HL-60 (cell line): ENCODE measurements around the gene SLC4A8.

Source experiments
- DNase-seq, 2 experiments: peaks; one replicate each; pipeline ENCODE4 v3.0.0-alpha.2; 2010 to 2020; ENCODE audit warnings: low read depth in 1 of 2, low spot score in 1 of 2
- H3K27ac ChIP-seq: fragments of 250-450 bp; sonication (Bioruptor Pico); replicated peaks from 2 replicates; pipeline ENCODE4 v1.5.1; 2020; ENCODE audit warnings: mild to moderate bottlenecking, moderate library complexity
- H3K27me3 ChIP-seq: fragments of 250-450 bp; sonication (Bioruptor Pico); 2 replicates; pipeline ENCODE4 v1.5.1; 2021; ENCODE audit warnings: mild to moderate bottlenecking, moderate library complexity; ENCODE audit not compliant: insufficient read depth, poor library complexity, severe bottlenecking
- H3K4me3 ChIP-seq: replicated peaks from 2 replicates; pipeline ENCODE4 v1.5.1; 2011; ENCODE audit warnings: mild to moderate bottlenecking, control low read depth, low read length; ENCODE audit not compliant: insufficient read depth
- GABPA ChIP-seq: IDR thresholded peaks from 2 replicates; pipeline ENCODE4 v1.6.1; 2012; ENCODE audit warnings: low read depth
- POLR2AphosphoS5 ChIP-seq: IDR thresholded peaks from 2 replicates; pipeline ENCODE4 v1.6.1; 2012; ENCODE audit warnings: low read depth
- SPI1 ChIP-seq: IDR thresholded peaks from 2 replicates; pipeline ENCODE4 v1.6.1; 2012; ENCODE audit warnings: low read depth, mild to moderate bottlenecking, borderline replicate concordance
- TF ChIP-seq, protein P1 (sequence below): IDR thresholded peaks from one replicate; pipeline ENCODE4 v1.5.1; 2011; ENCODE audit warnings: low read length, control low read depth, inconsistent platforms; ENCODE audit not compliant: insufficient read depth
- TF ChIP-seq, protein P2 (sequence below): IDR thresholded peaks from 2 replicates; pipeline ENCODE4 v1.6.1; 2012; ENCODE audit warnings: low read depth; ENCODE audit not compliant: insufficient replicate concordance

Gene SLC4A8

DNA sequence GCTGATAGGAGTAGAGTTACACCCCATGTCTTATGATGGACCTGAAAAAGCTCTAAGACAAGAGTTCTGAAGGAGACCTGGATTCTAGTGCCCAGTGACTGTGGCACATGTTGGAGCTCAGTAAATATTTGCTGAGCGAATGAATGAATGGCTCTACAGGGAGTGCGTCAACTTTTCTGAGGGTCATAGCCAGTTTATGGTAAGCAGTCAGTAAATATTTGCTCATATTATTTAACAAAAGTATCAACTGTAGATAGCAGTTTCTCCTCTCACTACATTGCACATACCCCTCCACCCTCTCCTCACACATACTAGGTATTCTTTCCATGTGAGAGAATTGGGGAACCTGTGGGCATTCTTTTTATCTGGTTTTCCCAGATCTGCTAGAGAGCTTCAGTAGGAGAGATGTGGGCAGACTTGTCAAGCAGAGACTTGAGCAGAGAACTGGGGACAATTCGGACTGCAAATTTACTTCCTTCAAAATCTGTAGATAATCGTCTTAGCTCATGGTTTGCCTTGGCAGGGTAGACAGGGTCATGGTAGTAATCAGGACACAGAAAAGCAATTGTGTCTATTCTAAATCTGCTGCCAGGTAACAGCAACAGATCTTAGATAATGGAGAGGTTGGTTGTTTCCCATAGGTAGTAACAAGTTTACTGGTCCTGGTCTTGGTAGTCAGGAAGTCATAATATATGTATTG, 5.7 kb downstream of the SLC4A8 start:
- TF ChIP-seq, protein P1, sequence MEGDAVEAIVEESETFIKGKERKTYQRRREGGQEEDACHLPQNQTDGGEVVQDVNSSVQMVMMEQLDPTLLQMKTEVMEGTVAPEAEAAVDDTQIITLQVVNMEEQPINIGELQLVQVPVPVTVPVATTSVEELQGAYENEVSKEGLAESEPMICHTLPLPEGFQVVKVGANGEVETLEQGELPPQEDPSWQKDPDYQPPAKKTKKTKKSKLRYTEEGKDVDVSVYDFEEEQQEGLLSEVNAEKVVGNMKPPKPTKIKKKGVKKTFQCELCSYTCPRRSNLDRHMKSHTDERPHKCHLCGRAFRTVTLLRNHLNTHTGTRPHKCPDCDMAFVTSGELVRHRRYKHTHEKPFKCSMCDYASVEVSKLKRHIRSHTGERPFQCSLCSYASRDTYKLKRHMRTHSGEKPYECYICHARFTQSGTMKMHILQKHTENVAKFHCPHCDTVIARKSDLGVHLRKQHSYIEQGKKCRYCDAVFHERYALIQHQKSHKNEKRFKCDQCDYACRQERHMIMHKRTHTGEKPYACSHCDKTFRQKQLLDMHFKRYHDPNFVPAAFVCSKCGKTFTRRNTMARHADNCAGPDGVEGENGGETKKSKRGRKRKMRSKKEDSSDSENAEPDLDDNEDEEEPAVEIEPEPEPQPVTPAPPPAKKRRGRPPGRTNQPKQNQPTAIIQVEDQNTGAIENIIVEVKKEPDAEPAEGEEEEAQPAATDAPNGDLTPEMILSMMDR: no peak
- no peak for TF ChIP-seq POLR2AphosphoS5
- TF ChIP-seq GABPA: no peak
- TF ChIP-seq SPI1: no peak
- TF ChIP-seq, protein P2, sequence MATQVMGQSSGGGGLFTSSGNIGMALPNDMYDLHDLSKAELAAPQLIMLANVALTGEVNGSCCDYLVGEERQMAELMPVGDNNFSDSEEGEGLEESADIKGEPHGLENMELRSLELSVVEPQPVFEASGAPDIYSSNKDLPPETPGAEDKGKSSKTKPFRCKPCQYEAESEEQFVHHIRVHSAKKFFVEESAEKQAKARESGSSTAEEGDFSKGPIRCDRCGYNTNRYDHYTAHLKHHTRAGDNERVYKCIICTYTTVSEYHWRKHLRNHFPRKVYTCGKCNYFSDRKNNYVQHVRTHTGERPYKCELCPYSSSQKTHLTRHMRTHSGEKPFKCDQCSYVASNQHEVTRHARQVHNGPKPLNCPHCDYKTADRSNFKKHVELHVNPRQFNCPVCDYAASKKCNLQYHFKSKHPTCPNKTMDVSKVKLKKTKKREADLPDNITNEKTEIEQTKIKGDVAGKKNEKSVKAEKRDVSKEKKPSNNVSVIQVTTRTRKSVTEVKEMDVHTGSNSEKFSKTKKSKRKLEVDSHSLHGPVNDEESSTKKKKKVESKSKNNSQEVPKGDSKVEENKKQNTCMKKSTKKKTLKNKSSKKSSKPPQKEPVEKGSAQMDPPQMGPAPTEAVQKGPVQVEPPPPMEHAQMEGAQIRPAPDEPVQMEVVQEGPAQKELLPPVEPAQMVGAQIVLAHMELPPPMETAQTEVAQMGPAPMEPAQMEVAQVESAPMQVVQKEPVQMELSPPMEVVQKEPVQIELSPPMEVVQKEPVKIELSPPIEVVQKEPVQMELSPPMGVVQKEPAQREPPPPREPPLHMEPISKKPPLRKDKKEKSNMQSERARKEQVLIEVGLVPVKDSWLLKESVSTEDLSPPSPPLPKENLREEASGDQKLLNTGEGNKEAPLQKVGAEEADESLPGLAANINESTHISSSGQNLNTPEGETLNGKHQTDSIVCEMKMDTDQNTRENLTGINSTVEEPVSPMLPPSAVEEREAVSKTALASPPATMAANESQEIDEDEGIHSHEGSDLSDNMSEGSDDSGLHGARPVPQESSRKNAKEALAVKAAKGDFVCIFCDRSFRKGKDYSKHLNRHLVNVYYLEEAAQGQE: no peak
- DNase-seq: no peak
- Histone ChIP-seq H3K4me3 (no peak overlapping the region), H3K27me3 (peaks cover 8% of the 10 kb centered on the region), H3K27ac (no peak overlapping the region)

DNA sequence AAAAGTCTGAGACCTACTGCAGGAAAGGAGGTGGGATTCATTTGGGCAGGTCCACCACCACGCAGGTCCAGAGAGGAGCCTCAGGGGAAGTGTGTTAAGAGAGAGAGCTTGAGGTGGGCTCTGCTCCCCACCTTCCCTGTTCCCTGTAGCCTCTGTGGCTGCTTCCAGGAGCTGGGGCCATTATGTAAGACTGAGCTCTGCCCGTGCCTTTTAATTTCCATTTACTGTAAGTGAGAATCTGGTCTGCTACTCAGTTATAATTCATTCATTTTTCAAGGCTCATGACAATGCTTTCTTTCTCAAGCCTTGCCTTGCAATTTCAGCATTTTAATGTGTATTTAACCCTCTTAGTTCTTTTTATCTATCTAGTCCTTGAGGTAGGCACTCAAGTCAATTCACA, 8.3 kb downstream of the SLC4A8 start:
- H3K4me3 ChIP-seq: no peak overlapping the region
- DNase-seq: no peak
- no peak overlapping the region for H3K27ac ChIP-seq
- peaks cover 4% of the 10 kb centered on the region for H3K27me3 ChIP-seq
- TF ChIP-seq POLR2AphosphoS5: no peak
- no peak for TF ChIP-seq SPI1
- TF ChIP-seq, protein P2: no peak
- TF ChIP-seq GABPA: no peak
- TF ChIP-seq, protein P1: no peak

DNA sequence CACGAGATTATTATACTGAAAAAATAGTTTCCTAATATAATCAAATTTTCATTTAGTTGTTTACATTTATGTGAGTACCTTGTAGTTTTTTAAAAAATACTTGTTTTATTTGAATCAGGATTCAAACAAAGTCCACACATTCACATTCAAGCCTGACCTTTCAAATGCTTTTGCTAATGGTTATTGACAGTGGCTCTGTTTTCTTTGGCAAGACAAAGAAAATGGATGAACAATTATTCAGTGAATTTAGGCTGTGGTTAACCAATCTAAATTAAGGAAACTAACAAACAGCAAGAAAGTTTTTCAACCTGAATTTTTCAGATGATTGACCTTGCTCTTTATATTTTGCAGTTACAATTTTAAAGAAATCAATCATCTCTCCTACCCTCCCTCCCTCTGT, 9.7 kb downstream of the SLC4A8 start:
- Histone ChIP-seq H3K4me3 (no peak overlapping the region), H3K27me3 (peaks cover 4% of the 10 kb centered on the region), H3K27ac (no peak overlapping the region)
- no peak for TF ChIP-seq POLR2AphosphoS5
- DNase-seq: no peak

DNA sequence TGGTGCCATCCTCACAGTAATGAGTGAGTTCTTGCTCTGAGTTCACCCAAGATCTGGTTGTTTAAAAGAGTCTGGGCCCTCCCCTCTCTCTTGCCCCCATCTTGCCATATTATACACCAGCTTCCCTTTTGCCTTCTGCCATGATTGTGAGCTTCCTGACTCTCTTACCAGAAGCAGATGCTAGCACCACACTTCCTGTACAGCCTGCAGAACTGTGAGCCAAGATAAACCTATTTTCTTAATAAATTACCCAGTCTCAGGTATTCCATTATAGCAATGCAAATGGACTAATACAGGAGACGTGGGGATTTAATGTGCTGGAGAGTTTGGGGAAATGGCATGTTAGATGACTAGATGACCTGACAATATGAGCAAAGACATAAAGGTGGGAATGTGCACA, 12.8 kb downstream of the SLC4A8 start:
- no peak for DNase-seq
- TF ChIP-seq, protein P1: no peak
- no peak for TF ChIP-seq POLR2AphosphoS5
- TF ChIP-seq GABPA: no peak
- TF ChIP-seq SPI1: no peak
- TF ChIP-seq, protein P2: no peak
- no peak overlapping the region for H3K4me3 ChIP-seq
- H3K27ac ChIP-seq: no peak overlapping the region
- peaks cover 4% of the 10 kb centered on the region for H3K27me3 ChIP-seq
